ENCODE measurements around the gene NPM1.

NPM1 gene

GRCh38 chr5:171427318-171428167, 39.9 kb downstream of the NPM1 start:
- Histone ChIP-seq H2BK5ac (ENCODE audit: low read depth, low read length, poor library complexity) (no peak overlapping the region), H2AFZ (ENCODE audit: insufficient read depth, low read length, poor library complexity) (no peak overlapping the region), H3K27ac (ENCODE audit: low read depth, low read length) (no peak overlapping the region), H3K4ac (ENCODE audit: low read depth, low read length) (no peak overlapping the region), H3K79me1 (ENCODE audit: low read length) (no peaks in the 10 kb centered on the region), H3K9ac (ENCODE audit: low read length) (no peak overlapping the region), H4K91ac (ENCODE audit: low read depth, low read length) (no peak overlapping the region), H2AK5ac (ENCODE audit: low read length) (no peak overlapping the region), H3K4me1 (ENCODE audit: control insufficient read depth in 1 of 2, insufficient read depth in 2 of 2, low read length in 2 of 2) (peaks cover 0 to 2% of the 10 kb centered on the region in 2 experiments), H3K9me3 (ENCODE audit: insufficient read depth, low read depth, low read length) (no peaks in the 10 kb centered on the region), H3K14ac (ENCODE audit: low read length) (no peak overlapping the region), H3K23ac (ENCODE audit: low read length) (no peak overlapping the region), H2BK120ac (ENCODE audit: insufficient read depth, low read length, poor library complexity) (no peak overlapping the region), H3K4me2 (ENCODE audit: low read length) (no peak overlapping the region), H3K4me3 (ENCODE audit: low read depth, low read length) (no peak overlapping the region), H2BK12ac (ENCODE audit: low read length) (no peak overlapping the region), H3K79me2 (ENCODE audit: control insufficient read depth, insufficient read depth, low read length, poor library complexity) (no peaks in the 10 kb centered on the region), H3K18ac (ENCODE audit: low read length) (no peak overlapping the region), H3K27me3 (ENCODE audit: insufficient read depth, low read length) (no peaks in the 10 kb centered on the region), H4K8ac (ENCODE audit: low read depth, low read length) (no peak overlapping the region), H4K12ac (ENCODE audit: low read depth, low read length) (no peak overlapping the region), H3K36me3 (ENCODE audit: control insufficient read depth in 1 of 2, insufficient read depth in 2 of 2, low read length in 2 of 2) (no peaks in the 10 kb centered on the region)
- DNase-seq: no peak
- WGBS (ENCODE audit: extremely low coverage, insufficient coverage, insufficient read length): no CpG with 5 or more reads among the region's 20 CpGs

DNA sequence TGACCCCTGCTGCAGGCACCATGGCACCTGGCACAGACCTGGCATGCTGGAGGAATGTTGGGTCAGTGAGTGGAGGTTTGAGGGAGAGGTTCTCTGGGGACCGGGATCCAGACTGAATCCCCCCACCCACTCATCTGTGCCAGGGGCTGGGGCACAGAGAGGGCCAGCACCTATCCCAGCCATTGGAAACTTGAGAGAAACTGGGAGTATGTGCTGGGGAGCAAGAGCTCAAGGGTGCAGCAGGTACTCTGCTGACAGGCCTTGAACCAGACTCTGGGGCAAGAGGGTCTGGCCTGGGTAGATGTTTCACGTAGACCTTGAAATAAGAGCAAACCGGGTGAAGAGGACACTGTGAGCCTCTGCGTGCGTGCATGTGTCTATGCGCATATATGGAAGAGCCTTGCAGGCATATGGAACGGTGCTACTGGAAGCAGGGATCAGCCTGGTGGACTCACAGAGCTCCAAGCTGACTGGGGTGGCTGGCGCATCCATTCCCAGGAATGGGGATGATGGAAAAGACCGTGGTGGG, 40.6 kb downstream of the NPM1 start:
- Histone ChIP-seq H3K14ac (ENCODE audit: low read length) (no peak overlapping the region), H2BK120ac (ENCODE audit: insufficient read depth, low read length, poor library complexity) (no peak overlapping the region), H3K27me3 (ENCODE audit: insufficient read depth, low read length) (no peaks in the 10 kb centered on the region), H3K9ac (ENCODE audit: low read length) (no peak overlapping the region), H2BK5ac (ENCODE audit: low read depth, low read length, poor library complexity) (no peak overlapping the region), H4K12ac (ENCODE audit: low read depth, low read length) (no peak overlapping the region), H2AFZ (ENCODE audit: insufficient read depth, low read length, poor library complexity) (no peak overlapping the region), H3K79me1 (ENCODE audit: low read length) (no peaks in the 10 kb centered on the region), H3K4me1 (ENCODE audit: control insufficient read depth in 1 of 2, insufficient read depth in 2 of 2, low read length in 2 of 2) (peaks cover 5 to 8% of the 10 kb centered on the region in 2 experiments), H3K79me2 (ENCODE audit: control insufficient read depth, insufficient read depth, low read length, poor library complexity) (no peaks in the 10 kb centered on the region), H3K4me2 (ENCODE audit: low read length) (no peak overlapping the region), H4K91ac (ENCODE audit: low read depth, low read length) (no peak overlapping the region), H2AK5ac (ENCODE audit: low read length) (no peak overlapping the region), H3K9me3 (ENCODE audit: insufficient read depth, low read depth, low read length) (no peaks in the 10 kb centered on the region), H3K27ac (ENCODE audit: low read depth, low read length) (no peak overlapping the region), H3K4ac (ENCODE audit: low read depth, low read length) (no peak overlapping the region), H3K4me3 (ENCODE audit: low read depth, low read length) (no peak overlapping the region), H2BK12ac (ENCODE audit: low read length) (no peak overlapping the region), H3K36me3 (ENCODE audit: control insufficient read depth in 1 of 2, insufficient read depth in 2 of 2, low read length in 2 of 2) (no peaks in the 10 kb centered on the region), H3K18ac (ENCODE audit: low read length) (no peak overlapping the region), H3K23ac (ENCODE audit: low read length) (no peak overlapping the region), H4K8ac (ENCODE audit: low read depth, low read length) (no peak overlapping the region)
- no CpG with 5 or more reads among the region's 9 CpGs for WGBS (ENCODE audit: extremely low coverage, insufficient coverage, insufficient read length)
- no peak for DNase-seq

DNA sequence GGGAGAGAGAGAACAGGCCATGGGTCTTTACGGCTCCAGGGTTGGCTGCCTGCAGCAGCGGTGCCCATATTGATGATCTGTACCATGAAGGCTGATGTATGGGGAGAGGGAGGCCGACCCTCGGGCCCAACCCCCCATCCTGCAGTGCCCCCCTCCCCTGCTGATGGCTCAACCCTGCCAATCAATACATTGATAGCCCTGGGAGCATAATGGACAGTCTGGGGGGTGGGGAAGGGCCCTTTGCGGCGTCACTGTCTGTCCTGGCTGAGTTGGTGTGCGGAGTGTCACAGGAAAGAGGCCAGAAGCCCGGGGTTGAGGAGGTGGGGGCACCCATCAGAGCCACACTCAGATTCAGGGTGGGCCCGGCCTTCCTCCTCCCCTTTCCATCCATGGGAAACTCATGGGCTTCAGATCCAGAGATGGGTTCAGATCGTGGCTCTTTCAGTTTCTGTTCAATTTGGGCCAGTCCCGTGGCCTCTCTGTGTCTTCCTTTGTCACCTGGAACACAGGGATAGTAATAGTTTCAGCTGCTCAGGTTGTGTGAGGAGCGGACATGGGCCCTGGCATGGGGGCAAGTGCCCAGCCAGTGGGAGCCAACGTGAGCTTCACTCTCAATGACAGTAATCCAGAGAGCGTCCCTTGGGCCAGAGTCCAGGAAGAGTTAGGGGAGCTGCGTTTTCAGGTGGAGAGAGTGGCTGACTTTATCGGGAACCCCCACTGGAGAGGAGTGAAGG, 41.3 kb downstream of the NPM1 start:
- no peak overlapping the region for H3K4me3 ChIP-seq (ENCODE audit: low read depth, low read length)

GRCh38 chr5:171429543-171429910, 41.9 kb downstream of the NPM1 start:
- no peaks in the 10 kb centered on the region for H3K79me1 ChIP-seq (ENCODE audit: low read length)
- no peak overlapping the region for H2AFZ ChIP-seq (ENCODE audit: insufficient read depth, low read length, poor library complexity)
- H3K4me1 ChIP-seq (ENCODE audit: control insufficient read depth in 1 of 2, insufficient read depth in 2 of 2, low read length in 2 of 2): peaks cover 6 to 11% of the 10 kb centered on the region in 2 experiments
- no peak for DNase-seq
- H2BK5ac ChIP-seq (ENCODE audit: low read depth, low read length, poor library complexity): no peak overlapping the region
- no peaks in the 10 kb centered on the region for H3K27me3 ChIP-seq (ENCODE audit: insufficient read depth, low read length)
- WGBS (ENCODE audit: extremely low coverage, insufficient coverage, insufficient read length): no CpG with 5 or more reads among the region's 4 CpGs
- H4K8ac ChIP-seq (ENCODE audit: low read depth, low read length): no peak overlapping the region
- H2AK5ac ChIP-seq (ENCODE audit: low read length): no peak overlapping the region
- no peak overlapping the region for H2BK120ac ChIP-seq (ENCODE audit: insufficient read depth, low read length, poor library complexity)
- no peak overlapping the region for H3K4me2 ChIP-seq (ENCODE audit: low read length)
- no peaks in the 10 kb centered on the region for H3K9me3 ChIP-seq (ENCODE audit: insufficient read depth, low read depth, low read length)
- H3K23ac ChIP-seq (ENCODE audit: low read length): no peak overlapping the region
- no peak overlapping the region for H3K4me3 ChIP-seq (ENCODE audit: low read depth, low read length)
- no peak overlapping the region for H3K9ac ChIP-seq (ENCODE audit: low read length)
- H2BK12ac ChIP-seq (ENCODE audit: low read length): no peak overlapping the region
- H3K18ac ChIP-seq (ENCODE audit: low read length): no peak overlapping the region
- no peak overlapping the region for H3K27ac ChIP-seq (ENCODE audit: low read depth, low read length)
- no peak overlapping the region for H4K91ac ChIP-seq (ENCODE audit: low read depth, low read length)
- H3K14ac ChIP-seq (ENCODE audit: low read length): no peak overlapping the region
- H3K79me2 ChIP-seq (ENCODE audit: control insufficient read depth, insufficient read depth, low read length, poor library complexity): no peaks in the 10 kb centered on the region
- no peak overlapping the region for H4K12ac ChIP-seq (ENCODE audit: low read depth, low read length)
- H3K4ac ChIP-seq (ENCODE audit: low read depth, low read length): no peak overlapping the region
- H3K36me3 ChIP-seq (ENCODE audit: control insufficient read depth in 1 of 2, insufficient read depth in 2 of 2, low read length in 2 of 2): no peaks in the 10 kb centered on the region

More for the DNA sequence above, 41.3 kb downstream of the NPM1 start:
- Histone ChIP-seq H4K8ac (ENCODE audit: low read depth, low read length) (no peak overlapping the region), H3K79me2 (ENCODE audit: control insufficient read depth, insufficient read depth, low read length, poor library complexity) (no peaks in the 10 kb centered on the region), H3K4ac (ENCODE audit: low read depth, low read length) (no peak overlapping the region), H4K12ac (ENCODE audit: low read depth, low read length) (no peak overlapping the region), H2BK5ac (ENCODE audit: low read depth, low read length, poor library complexity) (no peak overlapping the region), H3K36me3 (ENCODE audit: control insufficient read depth in 1 of 2, insufficient read depth in 2 of 2, low read length in 2 of 2) (no peaks in the 10 kb centered on the region), H2AFZ (ENCODE audit: insufficient read depth, low read length, poor library complexity) (no peak overlapping the region), H3K79me1 (ENCODE audit: low read length) (no peaks in the 10 kb centered on the region), H2AK5ac (ENCODE audit: low read length) (no peak overlapping the region), H3K27me3 (ENCODE audit: insufficient read depth, low read length) (no peaks in the 10 kb centered on the region), H3K4me1 (ENCODE audit: control insufficient read depth in 1 of 2, insufficient read depth in 2 of 2, low read length in 2 of 2) (peaks cover 6 to 11% of the 10 kb centered on the region in 2 experiments), H4K91ac (ENCODE audit: low read depth, low read length) (no peak overlapping the region), H3K4me2 (ENCODE audit: low read length) (no peak overlapping the region), H3K23ac (ENCODE audit: low read length) (no peak overlapping the region), H2BK120ac (ENCODE audit: insufficient read depth, low read length, poor library complexity) (no peak overlapping the region), H3K9me3 (ENCODE audit: insufficient read depth, low read depth, low read length) (no peaks in the 10 kb centered on the region), H2BK12ac (ENCODE audit: low read length) (no peak overlapping the region), H3K14ac (ENCODE audit: low read length) (no peak overlapping the region), H3K9ac (ENCODE audit: low read length) (no peak overlapping the region), H3K18ac (ENCODE audit: low read length) (no peak overlapping the region), H3K27ac (ENCODE audit: low read depth, low read length) (no peak overlapping the region)
- DNase-seq: no peak
- WGBS (ENCODE audit: extremely low coverage, insufficient coverage, insufficient read length): no CpG with 5 or more reads among the region's 16 CpGs
